Activated CD4-positive, alpha-beta T cell treated with anti-CD3 and anti-CD28 coated beads, Interleukin-2, amount 50 U/mL, for 1 hour (primary cell): ENCODE results near the gene ZNF23.

Experiments used
- DNase-seq: peaks from one replicate; pipeline ENCODE4 v3.0.0-alpha.2; 2020

ZNF23 gene

GRCh38 chr16:71464231-71464630, 2.2 kb upstream of the ZNF23 start:
- no peak for DNase-seq

DNA sequence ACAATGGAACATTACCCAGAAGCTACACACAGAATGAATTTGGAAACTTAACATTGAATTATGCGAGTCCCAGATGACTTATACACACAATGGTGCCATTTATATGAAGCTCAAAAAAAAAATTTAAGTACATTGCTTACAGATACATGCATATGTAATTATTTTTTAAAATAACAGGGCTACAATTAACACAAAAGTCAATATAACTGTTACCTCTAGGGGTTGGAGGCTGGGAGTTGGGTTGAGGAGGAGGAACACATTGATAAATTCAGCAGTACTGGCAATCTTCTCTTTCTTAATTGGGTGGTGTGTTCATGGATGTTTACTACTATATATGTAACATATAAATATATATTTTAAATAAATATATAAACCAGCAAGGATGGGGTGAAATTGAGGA, 1.1 kb downstream of the ZNF23 start:
- no peak for DNase-seq

DNA sequence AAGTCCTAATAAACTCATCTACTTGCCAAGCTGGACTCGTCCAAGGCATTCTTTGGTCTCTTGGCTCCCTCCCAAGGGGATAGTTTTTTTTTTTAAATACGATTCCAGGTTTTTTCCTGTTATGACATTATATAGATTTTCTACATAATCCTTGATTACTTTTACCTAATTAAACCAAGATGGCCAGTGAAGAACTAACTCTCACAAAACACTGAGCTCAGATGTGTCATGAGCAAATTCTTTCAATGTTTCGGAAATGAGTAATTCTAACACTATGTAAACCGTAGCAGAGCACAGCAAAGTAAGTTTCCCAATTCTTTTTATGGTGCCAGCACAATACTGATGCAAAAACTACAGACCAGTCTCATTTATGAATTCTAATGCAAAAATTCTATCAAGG, 1.8 kb downstream of the ZNF23 start:
- DNase-seq, result no peak

GRCh38 chr16:71459510-71459909, 2.5 kb downstream of the ZNF23 start:
- no peak for DNase-seq

DNA sequence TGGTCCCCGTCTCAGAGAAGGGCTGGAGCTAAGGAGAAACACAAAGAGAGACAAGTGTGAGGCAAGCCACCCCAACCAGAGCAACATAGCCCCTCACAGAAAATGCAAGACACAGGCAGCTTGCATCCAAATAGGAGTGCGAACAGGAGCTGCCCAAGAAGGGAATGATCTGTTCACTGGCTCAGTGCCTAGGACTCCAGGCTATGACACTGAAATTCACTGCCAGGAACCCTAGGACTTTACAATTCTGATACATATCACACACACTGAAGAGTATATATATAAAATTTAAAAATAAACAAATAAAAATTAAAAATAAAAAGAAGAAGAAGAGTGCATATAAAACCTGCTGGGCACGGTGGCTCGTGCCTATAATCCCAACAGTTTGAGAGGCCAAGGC, 5.2 kb downstream of the ZNF23 start:
- no peak for DNase-seq

GRCh38 chr16:71453036-71453435, 9.0 kb downstream of the ZNF23 start:
- DNase-seq, result no peak

- no peak for DNase-seq
Measured at GRCh38 chr16:71449020-71449419, 13.0 kb downstream of the ZNF23 start.

- no peak for DNase-seq
Measured at GRCh38 chr16:71448274-71448866, 13.7 kb downstream of the ZNF23 start.

DNA sequence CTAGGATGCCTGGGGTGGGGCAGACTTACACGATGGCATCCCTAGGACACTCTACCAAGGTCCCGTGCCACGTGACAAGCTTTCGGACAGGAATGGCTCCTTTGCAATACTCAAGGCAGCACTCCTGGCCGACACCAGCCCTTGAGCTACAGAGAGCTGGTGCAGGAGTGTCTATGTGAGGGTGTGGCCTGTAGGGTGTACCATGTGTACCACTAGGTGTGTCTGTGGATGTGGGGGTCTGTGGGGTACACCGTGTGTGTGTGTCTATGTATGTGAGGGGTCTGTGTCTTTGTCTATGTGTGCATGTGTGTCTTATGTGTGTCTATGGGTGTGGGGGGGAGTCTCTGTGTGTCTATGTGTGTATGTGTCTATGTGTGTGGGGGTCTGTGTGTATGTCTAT, 18.3 kb downstream of the ZNF23 start:
- DNase-seq, result no peak

GRCh38 chr16:71442051-71442440, 20.0 kb downstream of the ZNF23 start, which contains the start of gene TLE7:
Gene TLE7, minus strand, starts transcription at chr16:71442054. Its CDS starts 8,730 bp downstream, at chr16:71433324.
- no peak for DNase-seq

DNA sequence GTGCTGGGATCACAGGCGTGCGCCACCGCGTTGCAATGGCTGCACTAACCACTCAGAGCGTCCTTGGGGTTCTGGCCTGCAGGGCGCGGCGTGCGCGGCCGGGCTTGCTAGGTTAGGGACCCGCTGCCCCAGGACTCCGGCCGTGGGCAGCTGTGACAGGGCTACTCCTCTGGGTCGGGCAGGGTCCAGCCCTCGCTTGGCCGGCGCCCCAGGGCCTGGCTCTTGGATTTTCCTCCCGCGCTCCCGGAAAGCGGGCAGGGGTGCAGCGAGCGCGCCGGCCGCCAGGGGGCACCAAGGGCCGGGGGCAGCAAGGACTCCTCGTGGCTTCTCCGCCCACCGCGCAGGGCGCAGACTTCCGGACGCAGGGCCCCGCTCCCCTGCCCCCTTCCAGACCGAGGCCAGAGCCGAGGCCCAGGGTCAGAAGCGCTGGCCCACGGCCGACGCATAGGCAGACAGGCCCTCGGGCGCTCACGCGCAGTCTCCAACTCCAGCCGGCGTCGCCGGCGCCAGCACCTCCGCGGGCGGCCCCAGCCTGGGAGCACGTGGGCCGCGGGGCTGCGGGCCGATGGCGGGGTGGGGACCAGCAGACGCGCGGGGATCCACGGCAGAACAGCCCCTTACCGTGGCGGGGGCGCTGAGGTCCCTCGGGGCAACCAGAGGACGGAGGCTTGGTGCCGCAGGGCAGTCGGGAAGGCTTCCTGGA, 20.5 kb downstream of the ZNF23 start:
- DNase-seq, result peak; percentile 18

- DNase-seq, result no peak
Measured at GRCh38 chr16:71440669-71441347, 21.2 kb downstream of the ZNF23 start.

DNA sequence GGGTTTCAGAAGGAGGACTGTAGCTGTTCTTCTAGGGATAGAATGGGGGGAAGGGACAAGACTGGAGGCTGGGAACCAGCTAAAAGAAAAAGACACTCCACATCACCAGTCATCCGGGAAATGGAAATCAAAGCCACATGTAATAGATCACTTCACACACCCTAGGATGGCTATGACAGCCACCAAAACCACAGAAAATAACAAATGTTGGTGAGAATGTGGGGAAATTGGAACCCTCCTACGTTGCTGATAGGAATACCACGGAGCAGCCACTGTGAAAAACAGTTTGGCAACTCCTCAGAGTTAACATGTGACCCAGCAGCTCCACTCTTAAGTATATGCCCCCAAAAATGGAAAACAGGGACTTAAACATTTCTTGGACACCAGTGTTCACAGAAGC, 22.5 kb downstream of the ZNF23 start:
- DNase-seq, result no peak

- no peak for DNase-seq
Measured at GRCh38 chr16:71436473-71436872, 25.6 kb downstream of the ZNF23 start.

DNA sequence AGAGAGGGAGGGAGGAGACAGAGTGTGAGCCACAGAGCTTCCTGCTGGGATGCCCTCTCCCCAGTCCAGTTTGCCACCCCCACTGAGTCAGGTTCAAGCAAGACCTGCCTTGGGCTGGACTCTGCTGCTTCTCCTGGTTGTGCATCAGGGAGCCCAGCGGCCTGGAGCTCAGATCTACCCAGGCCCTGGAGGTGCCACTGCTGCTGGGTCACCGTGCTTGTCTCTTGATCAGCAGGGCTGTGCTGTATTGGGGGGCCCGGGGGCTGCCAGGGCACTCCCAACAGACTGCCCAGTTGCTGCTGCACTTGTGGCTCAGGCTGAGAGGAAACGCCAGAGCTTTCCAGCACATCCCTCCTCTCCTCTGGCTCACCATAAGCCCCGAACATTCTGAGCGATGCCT, 29.1 kb downstream of the ZNF23 start:
- no peak for DNase-seq

- DNase-seq, result no peak
Measured at GRCh38 chr16:71431991-71432390, 30.1 kb downstream of the ZNF23 start.

DNA sequence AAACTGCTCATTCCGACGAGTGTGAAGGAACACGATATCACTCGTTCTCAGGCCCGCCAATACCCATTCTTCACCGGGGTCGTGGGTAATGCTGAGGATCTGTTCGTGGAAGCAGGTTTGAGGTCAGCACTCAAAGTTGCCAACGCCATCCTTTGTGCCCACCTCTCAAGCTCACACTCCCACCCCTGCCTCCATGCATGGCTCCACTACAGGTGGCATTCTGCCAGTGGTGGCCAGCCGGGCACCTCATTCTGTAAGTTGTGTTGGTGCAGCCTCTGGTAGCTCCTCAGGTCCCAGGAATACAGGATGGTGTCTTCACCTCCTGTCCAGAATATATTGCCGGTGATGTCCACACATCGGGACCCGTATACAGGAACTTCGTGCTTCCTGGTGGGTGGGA, 30.9 kb downstream of the ZNF23 start:
- no peak for DNase-seq

DNA sequence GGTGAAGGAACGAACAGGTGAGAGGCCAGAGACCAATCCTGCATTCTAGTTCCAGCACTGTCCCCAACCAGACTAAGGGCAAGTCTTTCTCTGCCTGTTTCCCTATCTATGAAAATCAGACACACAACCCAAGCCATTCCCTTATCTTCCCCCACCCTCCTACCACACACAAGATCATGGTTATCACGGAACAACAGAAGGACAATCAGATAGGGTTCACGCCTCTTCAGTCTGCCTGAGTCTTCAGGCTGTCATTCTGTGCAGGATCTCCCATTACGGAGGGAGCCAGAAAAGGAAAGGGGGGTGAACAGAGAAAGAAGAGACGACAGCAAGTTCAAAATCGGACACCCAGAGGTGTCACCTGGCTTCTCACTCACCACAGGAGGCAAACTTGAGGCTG, 31.3 kb downstream of the ZNF23 start:
- no peak for DNase-seq

- DNase-seq, result no peak
Measured at GRCh38 chr16:71429581-71429980, 32.5 kb downstream of the ZNF23 start.

- no peak for DNase-seq
Measured at GRCh38 chr16:71428883-71429282, 33.2 kb downstream of the ZNF23 start.

DNA sequence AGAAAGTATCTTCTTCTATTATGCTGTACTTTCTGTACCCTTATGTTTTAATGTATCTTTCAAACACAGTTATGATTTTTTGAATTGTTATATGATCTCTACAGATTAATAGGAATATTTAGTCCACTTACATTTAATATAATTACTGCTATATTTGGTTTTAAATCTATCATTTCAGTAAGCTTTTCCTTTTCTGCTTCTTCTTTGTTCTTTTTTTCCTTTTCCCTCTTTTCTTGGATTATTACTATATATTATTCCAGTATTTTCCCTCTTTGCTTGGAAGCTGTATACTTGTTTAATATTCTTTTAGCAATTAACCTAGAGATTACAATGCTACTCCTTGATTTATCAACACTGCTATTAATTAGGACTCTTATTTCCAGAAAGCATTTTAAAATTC, 33.7 kb downstream of the ZNF23 start:
- no peak for DNase-seq

GRCh38 chr16:71426880-71427615, 35.0 kb downstream of the ZNF23 start:
- no peak for DNase-seq

DNA sequence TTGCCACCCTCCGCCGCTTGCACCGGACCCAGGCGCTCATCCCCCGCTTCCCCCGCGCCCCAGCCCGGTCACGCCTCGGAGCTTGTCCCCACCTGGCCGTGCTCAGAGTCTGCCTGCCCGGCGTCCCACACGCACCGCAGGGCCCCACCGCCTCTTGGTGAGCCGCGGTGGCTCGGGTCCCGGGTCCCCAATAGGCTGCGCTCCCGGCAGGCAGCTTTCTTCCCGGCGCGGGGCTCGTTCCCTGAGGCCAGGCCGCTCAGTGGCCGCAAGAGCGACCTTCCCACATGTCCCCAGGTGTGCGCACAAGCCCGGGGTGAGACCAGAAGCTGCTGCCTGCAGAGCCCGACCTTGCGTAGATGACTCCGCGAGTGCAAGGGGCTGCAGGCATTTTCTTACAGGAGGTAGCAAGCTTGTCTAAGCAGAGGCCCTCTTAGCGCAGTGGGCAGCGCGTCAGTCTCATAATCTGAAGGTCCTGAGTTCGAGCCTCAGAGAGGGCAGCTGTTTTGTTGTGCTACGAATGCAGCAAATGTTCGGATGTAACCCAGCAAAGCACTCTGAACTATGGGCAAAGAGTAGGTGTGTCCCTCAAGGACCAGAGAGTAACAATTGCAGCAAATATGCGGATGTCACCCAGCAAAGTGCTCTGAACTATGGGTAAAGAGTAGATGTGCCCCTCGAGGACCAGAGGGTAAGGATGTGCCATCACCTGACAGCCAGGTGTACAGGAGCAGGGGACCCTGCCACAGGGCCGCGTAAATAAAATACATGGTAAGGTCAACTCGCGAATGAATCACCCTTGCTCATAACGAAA, 35.8 kb downstream of the ZNF23 start:
- DNase-seq, result no peak
